WERI-Rb-1 (cell line): ENCODE data around the gene BOLA1.

Source experiments
- DNase-seq: peaks from one replicate; pipeline ENCODE4 v3.0.0-alpha.2; 2020
- H3K27ac ChIP-seq: fragments of 250-450 bp; sonication (Bioruptor Pico); 2 replicates; pipeline ENCODE4 v1.5.1; 2020; ENCODE audit warnings: mild to moderate bottlenecking, moderate library complexity
- H3K27me3 ChIP-seq: fragments of 250-450 bp; sonication (Bioruptor Pico); 2 replicates; pipeline ENCODE4 v1.5.1; 2021; ENCODE audit warnings: mild to moderate bottlenecking, low read depth, moderate library complexity; ENCODE audit not compliant: insufficient read depth, severe bottlenecking
- H3K36me3 ChIP-seq: fragments of 250-450 bp; sonication (Bioruptor Pico); 2 replicates; pipeline ENCODE4 v1.5.1; 2020; ENCODE audit warnings: mild to moderate bottlenecking, moderate library complexity
- H3K4me3 ChIP-seq: 2 replicates; pipeline ENCODE4 v1.5.1; 2011; ENCODE audit warnings: low read depth, mild to moderate bottlenecking, control low read depth, low read length
- H3K9me3 ChIP-seq: fragments of 250-450 bp; sonication (Bioruptor Pico); 2 replicates; pipeline ENCODE4 v1.5.1; 2021; ENCODE audit warnings: mild to moderate bottlenecking, moderate library complexity; ENCODE audit not compliant: severe bottlenecking
- TF ChIP-seq, protein P1 (sequence below): IDR thresholded peaks from 2 replicates; pipeline ENCODE4 v1.5.1; 2011; ENCODE audit warnings: low read depth, mild to moderate bottlenecking, control low read depth, inconsistent platforms, low read length

The BOLA1 gene

DNA sequence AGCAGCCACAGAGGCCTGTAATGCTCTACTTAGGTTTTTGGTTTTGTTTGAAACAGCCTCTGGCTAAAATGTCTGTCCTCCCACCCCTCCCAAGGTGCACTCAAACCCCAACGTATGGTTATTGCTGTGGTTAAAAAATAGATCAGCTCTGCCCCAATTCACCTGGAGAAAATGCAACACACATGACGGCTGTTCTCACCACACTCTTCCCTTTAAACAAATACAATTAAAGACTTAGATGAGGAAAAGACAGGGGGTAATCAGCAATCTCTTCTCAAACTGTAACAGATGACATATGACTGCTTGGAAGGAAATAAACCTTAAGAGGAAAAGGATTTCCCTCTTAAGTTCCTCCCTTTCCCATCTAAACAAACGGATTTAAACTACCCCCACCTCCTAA, 43.5 kb downstream of the BOLA1 start:
- TF ChIP-seq, protein P1, sequence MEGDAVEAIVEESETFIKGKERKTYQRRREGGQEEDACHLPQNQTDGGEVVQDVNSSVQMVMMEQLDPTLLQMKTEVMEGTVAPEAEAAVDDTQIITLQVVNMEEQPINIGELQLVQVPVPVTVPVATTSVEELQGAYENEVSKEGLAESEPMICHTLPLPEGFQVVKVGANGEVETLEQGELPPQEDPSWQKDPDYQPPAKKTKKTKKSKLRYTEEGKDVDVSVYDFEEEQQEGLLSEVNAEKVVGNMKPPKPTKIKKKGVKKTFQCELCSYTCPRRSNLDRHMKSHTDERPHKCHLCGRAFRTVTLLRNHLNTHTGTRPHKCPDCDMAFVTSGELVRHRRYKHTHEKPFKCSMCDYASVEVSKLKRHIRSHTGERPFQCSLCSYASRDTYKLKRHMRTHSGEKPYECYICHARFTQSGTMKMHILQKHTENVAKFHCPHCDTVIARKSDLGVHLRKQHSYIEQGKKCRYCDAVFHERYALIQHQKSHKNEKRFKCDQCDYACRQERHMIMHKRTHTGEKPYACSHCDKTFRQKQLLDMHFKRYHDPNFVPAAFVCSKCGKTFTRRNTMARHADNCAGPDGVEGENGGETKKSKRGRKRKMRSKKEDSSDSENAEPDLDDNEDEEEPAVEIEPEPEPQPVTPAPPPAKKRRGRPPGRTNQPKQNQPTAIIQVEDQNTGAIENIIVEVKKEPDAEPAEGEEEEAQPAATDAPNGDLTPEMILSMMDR = no peak
- Histone ChIP-seq H3K4me3 (no peak overlapping the region), H3K9me3 (no peaks in the 10 kb centered on the region), H3K36me3 (peaks cover 44% of the 10 kb centered on the region), H3K27ac (peak overlapping the region; percentile 52), H3K27me3 (no peaks in the 10 kb centered on the region)
- DNase-seq = no peak

DNA sequence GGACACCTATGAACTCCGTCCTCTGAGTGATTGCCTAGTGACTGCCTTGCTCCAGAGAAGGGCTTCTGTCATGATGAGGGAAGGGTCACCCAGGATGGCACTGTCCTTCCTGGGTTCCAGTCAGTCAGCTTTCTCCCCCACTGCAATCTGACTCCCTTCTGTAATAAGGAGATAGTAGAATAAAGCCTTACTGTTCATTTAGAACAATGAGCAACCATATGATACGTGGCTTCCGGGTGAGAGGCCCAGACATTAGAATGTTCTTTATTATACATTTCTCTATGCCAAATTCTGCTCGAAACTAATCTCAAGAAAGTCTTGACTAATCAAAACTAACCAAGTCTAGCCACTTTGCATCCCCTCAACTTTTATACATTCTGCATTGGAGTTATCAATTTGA, 45.8 kb downstream of the BOLA1 start:
- TF ChIP-seq, protein P1 = no peak
- H3K27ac ChIP-seq = no peak overlapping the region
- H3K27me3 ChIP-seq = no peaks in the 10 kb centered on the region
- H3K9me3 ChIP-seq = no peaks in the 10 kb centered on the region
- peaks cover 67% of the 10 kb centered on the region for H3K36me3 ChIP-seq
- no peak for DNase-seq
- H3K4me3 ChIP-seq = no peak overlapping the region

DNA sequence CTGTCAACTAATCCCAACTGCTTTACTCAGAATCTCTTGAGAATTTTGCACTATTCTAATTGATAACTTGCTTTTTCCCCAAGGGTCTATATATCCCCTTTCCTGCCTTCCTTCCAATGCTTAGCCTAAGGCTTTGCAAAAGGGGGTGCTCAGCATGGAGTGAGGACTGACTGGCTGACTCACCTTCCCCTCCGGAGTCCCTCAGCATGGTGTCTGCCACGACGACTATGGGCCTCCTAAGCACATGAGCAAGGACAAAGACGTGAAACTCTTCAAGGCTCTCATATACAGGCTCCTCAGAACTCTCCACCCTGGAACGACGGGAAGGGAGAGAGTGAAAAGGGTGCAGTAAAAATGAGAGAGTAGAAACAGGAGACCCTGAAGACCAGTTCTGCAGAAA, 50.5 kb downstream of the BOLA1 start:
- no peaks in the 10 kb centered on the region for H3K27me3 ChIP-seq
- TF ChIP-seq, protein P1 = no peak
- no peak overlapping the region for H3K4me3 ChIP-seq
- H3K9me3 ChIP-seq = peaks cover 11% of the 10 kb centered on the region
- H3K27ac ChIP-seq = no peak overlapping the region
- H3K36me3 ChIP-seq = peaks cover 61% of the 10 kb centered on the region
- no peak for DNase-seq
